ENCODE data around the gene CGAS. TPM values are rescaled to one million over a fixed set of nuclear protein-coding genes. Genes with fewer than 3 reads are reported as not detected.

CGAS gene
- 7.6 and 10.2 TPM in 2 replicates for total RNA-seq

GRCh38 chr6:73452107-73452461, at the start of gene CGAS:
Gene CGAS (minus strand): TSS chr6:73452297. CDS start chr6:73452181, 116 bp downstream.

DNA sequence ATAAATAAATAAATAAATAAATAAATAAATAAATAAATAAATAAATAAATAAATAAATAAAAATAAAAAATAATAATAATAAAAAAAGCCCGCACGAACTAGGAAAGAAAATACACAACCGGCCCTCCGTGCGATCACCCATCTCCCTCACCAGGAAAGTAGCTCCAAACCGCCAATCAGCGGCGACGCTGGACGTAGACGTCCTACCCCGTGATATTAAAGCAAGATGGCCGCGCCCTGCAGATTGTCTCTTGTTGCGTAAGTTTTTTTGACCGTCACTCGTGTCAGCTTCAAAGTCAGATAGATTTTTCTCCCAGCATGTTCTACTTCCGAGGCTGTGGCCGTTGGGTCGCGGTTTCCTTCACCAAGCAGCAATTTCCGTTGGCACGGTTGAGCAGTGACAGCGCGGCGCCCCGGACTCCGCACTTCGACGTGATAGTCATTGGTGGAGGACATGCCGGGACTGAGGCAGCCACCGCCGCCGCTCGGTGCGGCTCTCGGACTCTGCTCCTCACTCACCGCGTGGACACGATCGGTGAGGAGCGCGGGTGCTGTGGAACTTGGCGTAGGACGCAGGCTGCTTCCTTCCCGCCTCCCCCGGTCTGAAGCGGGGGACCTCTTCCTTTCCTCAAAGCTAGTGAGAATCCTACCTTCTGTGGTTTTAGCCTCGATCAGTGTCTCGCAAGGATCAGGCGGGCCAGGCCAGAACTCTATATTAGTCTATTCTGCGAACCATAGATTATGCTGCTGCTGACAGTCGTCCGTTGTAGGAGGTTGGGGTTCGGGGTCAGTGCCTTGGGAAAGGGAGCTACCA, 9.6 kb upstream of the CGAS start, which contains the start of gene MTO1:
TSS of gene MTO1 (plus strand) at position 201 of the 814 bp plus-strand sequence. CDS start at position 319, 118 bp downstream.

GRCh38 chr6:73394577-73395354, 57.3 kb downstream of the CGAS start, which contains the start of gene DDX43:
Gene DDX43 (plus strand): TSS chr6:73394828. CDS start chr6:73394906, 78 bp downstream.

Other genes starting within 250 kb of the CGAS start
- not detected in 2 replicates for gene KHDC1L, start 226.8 kb downstream of the CGAS start, total RNA-seq
- 2.3 and 5.6 TPM in 2 replicates for gene KHDC1, start 189.1 kb downstream of the CGAS start, total RNA-seq
- gene DPPA5, start 98.0 kb downstream of the CGAS start, total RNA-seq = not detected in 2 replicates
- not detected in 2 replicates for gene KHDC3L, start 89.6 kb downstream of the CGAS start, total RNA-seq
- gene OOEP, start 82.4 kb downstream of the CGAS start, total RNA-seq = not detected in 2 replicates
- gene DDX43, start 57.5 kb downstream of the CGAS start, total RNA-seq = 0.56 and 1.2 TPM in 2 replicates
- gene MTO1, start 9.4 kb upstream of the CGAS start, total RNA-seq = 24.8 and 34.7 TPM in 2 replicates
- gene EEF1A1, start 68.7 kb upstream of the CGAS start, total RNA-seq = 20,609 and 36,365 TPM in 2 replicates
- 32.2 and 85.1 TPM in 2 replicates for gene SLC17A5, start 201.7 kb upstream of the CGAS start, total RNA-seq
- 5.8 and 12.4 TPM in 2 replicates for gene CD109, start 243.9 kb upstream of the CGAS start, total RNA-seq

Data from regular cardiac myocyte (primary cell).